Parathyroid adenoma (tissue), 2 donors: ENCODE data around the gene PTPN22.

Source experiments
- H2AFZ ChIP-seq: fragments of 300-600 bp; sonication (generic); one replicate; pipeline ENCODE4 v1.7.0; 2017; ENCODE audit warnings: antibody characterized with exemption, mild to moderate bottlenecking
- H3K27ac ChIP-seq: fragments of 300-600 bp; sonication (generic); one replicate; pipeline ENCODE4 v1.7.0; 2017
- H3K27me3 ChIP-seq: fragments of 300-600 bp; sonication (generic); one replicate; pipeline ENCODE4 v1.7.0; 2017; ENCODE audit warnings: low read length; ENCODE audit not compliant: control insufficient read depth, insufficient read depth
- H3K36me3 ChIP-seq: fragments of 300-600 bp; sonication (generic); one replicate; pipeline ENCODE4 v1.7.0; 2017; ENCODE audit warnings: low read length; ENCODE audit not compliant: control insufficient read depth, insufficient read depth
- H3K4me1 ChIP-seq: fragments of 300-600 bp; sonication (generic); one replicate; pipeline ENCODE4 v1.7.0; 2017; ENCODE audit warnings: control low read depth
- H3K4me2 ChIP-seq: fragments of 300-600 bp; sonication (generic); one replicate; pipeline ENCODE4 v1.7.0; 2017; ENCODE audit warnings: low read length
- H3K4me3 ChIP-seq: fragments of 300-600 bp; sonication (generic); one replicate; pipeline ENCODE4 v1.7.0; 2017; ENCODE audit warnings: low read depth, low read length
- H3K79me2 ChIP-seq: fragments of 300-600 bp; sonication (generic); one replicate; pipeline ENCODE4 v1.7.0; 2017; ENCODE audit warnings: control low read depth
- H3K9ac ChIP-seq: fragments of 300-600 bp; sonication (generic); one replicate; pipeline ENCODE4 v1.7.0; 2017; ENCODE audit warnings: mild to moderate bottlenecking
- H3K9me3 ChIP-seq: fragments of 300-600 bp; sonication (generic); one replicate; pipeline ENCODE4 v1.7.0; 2017; ENCODE audit warnings: low read length; ENCODE audit not compliant: control insufficient read depth
- CTCF ChIP-seq: fragments of 300-600 bp; sonication (generic); IDR thresholded peaks from one replicate; pipeline ENCODE4 v1.7.0; 2017; ENCODE audit warnings: antibody characterized with exemption, mild to moderate bottlenecking
- donor health status: primary hyperparathyroidism.

PTPN22 gene

GRCh38 chr1:113881661-113882060 lies 10.1 kb upstream of the PTPN22 start:
- H3K4me1 ChIP-seq = no peaks in the 10 kb centered on the region
- no peaks in the 10 kb centered on the region for H3K9me3 ChIP-seq
- no peak overlapping the region for H3K9ac ChIP-seq
- no peak overlapping the region for H3K4me2 ChIP-seq
- no peaks in the 10 kb centered on the region for H3K27me3 ChIP-seq
- H2AFZ ChIP-seq = no peak overlapping the region
- no peak overlapping the region for H3K27ac ChIP-seq
- no peaks in the 10 kb centered on the region for H3K79me2 ChIP-seq
- no peak overlapping the region for H3K4me3 ChIP-seq
- no peaks in the 10 kb centered on the region for H3K36me3 ChIP-seq
- TF ChIP-seq CTCF = no peak

GRCh38 chr1:113879739-113880038 lies 8.2 kb upstream of the PTPN22 start:
- no peak overlapping the region for H3K9ac ChIP-seq
- no peak overlapping the region for H3K4me3 ChIP-seq
- H3K36me3 ChIP-seq = no peaks in the 10 kb centered on the region
- H3K9me3 ChIP-seq = no peaks in the 10 kb centered on the region
- TF ChIP-seq CTCF = no peak
- no peak overlapping the region for H3K27ac ChIP-seq
- no peak overlapping the region for H2AFZ ChIP-seq
- no peak overlapping the region for H3K4me2 ChIP-seq
- H3K79me2 ChIP-seq = no peaks in the 10 kb centered on the region
- no peaks in the 10 kb centered on the region for H3K27me3 ChIP-seq
- H3K4me1 ChIP-seq = no peaks in the 10 kb centered on the region

- Histone ChIP-seq H3K27ac (no peak overlapping the region), H3K4me1 (no peaks in the 10 kb centered on the region), H3K4me3 (no peak overlapping the region), H3K4me2 (no peak overlapping the region), H3K79me2 (no peaks in the 10 kb centered on the region), H3K27me3 (no peaks in the 10 kb centered on the region), H3K36me3 (no peaks in the 10 kb centered on the region), H3K9ac (no peak overlapping the region), H2AFZ (no peak overlapping the region), H3K9me3 (no peaks in the 10 kb centered on the region)
- TF ChIP-seq CTCF = no peak
Measured at GRCh38 chr1:113876176-113876575, 4.7 kb upstream of the PTPN22 start.

- no peaks in the 10 kb centered on the region for H3K79me2 ChIP-seq
- no peak overlapping the region for H3K4me3 ChIP-seq
- H3K27ac ChIP-seq = no peak overlapping the region
- no peaks in the 10 kb centered on the region for H3K27me3 ChIP-seq
- TF ChIP-seq CTCF = no peak
- no peak overlapping the region for H3K9ac ChIP-seq
- H3K4me2 ChIP-seq = no peak overlapping the region
- no peak overlapping the region for H2AFZ ChIP-seq
- H3K4me1 ChIP-seq = no peaks in the 10 kb centered on the region
- H3K36me3 ChIP-seq = no peaks in the 10 kb centered on the region
- H3K9me3 ChIP-seq = no peaks in the 10 kb centered on the region
Measured at GRCh38 chr1:113875714-113876113, 4.2 kb upstream of the PTPN22 start.

GRCh38 chr1:113874012-113874879 lies 2.7 kb upstream of the PTPN22 start:
- H3K4me3 ChIP-seq = no peak overlapping the region
- H3K9me3 ChIP-seq = no peaks in the 10 kb centered on the region
- H3K27me3 ChIP-seq = no peaks in the 10 kb centered on the region
- no peaks in the 10 kb centered on the region for H3K4me1 ChIP-seq
- no peaks in the 10 kb centered on the region for H3K79me2 ChIP-seq
- H2AFZ ChIP-seq = no peak overlapping the region
- no peak overlapping the region for H3K4me2 ChIP-seq
- H3K9ac ChIP-seq = no peak overlapping the region
- H3K27ac ChIP-seq = no peak overlapping the region
- H3K36me3 ChIP-seq = no peaks in the 10 kb centered on the region
- TF ChIP-seq CTCF = no peak
